Measurements from ENCODE around the gene ADAM12.

Gene ADAM12

DNA sequence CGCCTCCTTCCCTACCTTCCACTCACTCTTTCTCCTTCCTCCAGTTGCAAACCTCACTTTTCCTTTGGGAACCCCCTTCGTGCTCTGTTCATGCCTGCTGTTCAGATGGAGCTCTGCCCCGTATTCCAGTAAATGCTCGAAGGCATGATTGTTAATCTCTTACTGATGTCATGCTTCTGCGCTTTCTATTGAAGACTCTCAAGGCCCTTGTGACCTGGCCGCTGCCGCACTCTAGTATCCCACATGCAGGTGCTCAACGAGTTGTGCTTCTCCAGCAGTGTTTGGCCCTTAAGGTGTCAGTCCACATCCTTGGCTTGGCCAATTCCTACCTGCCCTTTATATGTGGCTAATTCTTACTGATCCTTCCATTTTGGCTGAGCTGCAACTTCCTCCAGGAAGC lies 158.6 kb downstream of the ADAM12 start:
- no peak for DNase-seq

GRCh38 chr10:126227762-126228134 lies 160.5 kb downstream of the ADAM12 start:
- no peak for DNase-seq

DNA sequence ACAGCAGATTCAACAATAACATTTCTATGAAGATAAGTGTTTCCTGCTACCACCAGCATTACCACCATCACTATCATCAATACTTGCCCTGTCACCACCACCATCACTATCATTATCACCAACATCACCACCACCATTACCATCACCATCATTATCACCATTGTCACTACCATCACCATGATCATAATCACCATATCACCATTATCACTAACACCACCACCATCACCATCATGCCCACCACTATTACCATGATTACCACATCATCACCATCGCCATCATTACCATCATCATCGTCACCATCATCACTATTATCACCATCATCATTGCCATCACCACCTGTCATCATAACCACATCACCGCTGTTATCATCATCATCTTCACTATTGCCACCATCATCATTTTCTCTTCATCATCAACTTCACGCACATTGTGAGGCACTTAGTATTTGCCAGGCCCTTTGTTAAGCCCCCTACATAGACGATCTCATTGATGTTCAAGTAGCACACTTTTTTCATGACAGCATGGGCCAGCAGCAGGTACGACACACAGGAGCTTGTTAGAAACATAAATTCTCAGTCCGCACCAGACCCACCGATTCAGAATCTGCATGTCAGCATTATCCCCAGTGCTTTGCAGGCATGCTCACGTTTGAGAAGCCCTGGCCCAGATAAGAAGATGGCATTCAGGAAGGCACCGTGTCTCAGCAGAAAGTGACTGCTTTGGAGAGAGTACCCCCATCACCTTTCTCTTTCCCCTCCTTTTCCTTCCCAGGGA lies 161.1 kb downstream of the ADAM12 start:
- DNase-seq, result no peak

DNA sequence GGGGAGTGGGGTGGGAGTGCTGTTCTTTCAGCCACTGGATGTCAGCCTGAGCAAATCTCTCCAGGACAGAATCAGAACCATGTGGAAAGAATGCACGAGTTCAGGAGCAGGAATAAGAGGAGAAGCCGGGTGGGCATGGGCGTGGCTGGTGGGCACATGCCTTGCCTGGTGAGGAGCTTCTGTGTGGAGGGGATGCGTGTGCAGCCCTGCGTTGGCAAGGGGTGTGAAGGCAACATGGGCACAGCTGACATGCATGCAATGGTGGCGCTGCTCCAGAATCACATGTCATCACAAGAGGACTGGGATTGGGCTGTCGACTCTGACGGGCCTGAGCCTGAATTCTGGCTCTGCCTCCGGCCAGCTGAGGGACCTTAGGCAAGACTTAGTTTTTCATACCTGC lies 162.1 kb downstream of the ADAM12 start:
- no peak for DNase-seq

DNA sequence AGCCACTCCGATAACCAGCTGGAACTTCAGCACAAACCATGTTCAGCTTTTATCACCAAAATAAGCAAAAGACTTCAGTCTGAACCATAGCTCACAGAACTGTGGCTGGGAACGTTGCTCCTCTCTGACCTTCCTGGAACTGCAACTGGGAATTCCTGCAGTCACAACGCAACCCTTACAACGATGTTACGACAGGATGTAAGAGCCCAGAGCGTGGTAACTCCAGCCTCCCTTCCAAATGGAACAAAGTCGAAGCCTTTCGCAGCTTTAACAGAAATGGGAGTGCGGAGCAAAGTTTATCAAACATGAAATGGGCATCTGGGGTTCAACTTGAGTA lies 162.6 kb downstream of the ADAM12 start:
- DNase-seq, result no peak

- DNase-seq, result no peak
Observed at GRCh38 chr10:126224967-126225671, 163.2 kb downstream of the ADAM12 start.

DNA sequence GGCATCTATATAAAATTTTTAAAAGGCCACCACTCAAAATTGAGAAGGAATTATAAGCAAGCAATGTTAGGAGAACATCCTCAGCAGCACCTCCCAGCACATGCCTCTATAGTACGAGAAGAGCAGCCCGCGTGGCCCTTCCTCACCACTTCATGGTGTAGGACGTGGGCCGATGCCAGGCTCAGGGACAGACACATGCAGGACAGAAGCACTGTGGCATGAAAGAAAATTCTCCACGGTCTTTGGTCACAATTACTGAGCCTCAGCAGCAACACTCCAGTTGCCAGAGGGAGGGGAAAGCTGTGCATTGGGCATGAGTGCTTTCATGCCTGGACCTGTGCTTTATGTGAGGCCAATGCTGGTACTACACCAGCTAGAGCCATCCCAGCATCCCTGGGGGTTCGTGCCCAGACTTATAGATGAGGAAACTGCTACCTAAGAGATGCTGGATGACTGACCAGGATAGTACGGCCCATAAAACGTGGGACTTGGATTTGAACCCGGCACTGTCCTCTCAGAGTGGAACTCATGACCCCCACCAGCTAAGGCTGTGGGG lies 164.7 kb downstream of the ADAM12 start:
- DNase-seq, result no peak

GRCh38 chr10:126222736-126223511 lies 165.4 kb downstream of the ADAM12 start:
- no peak for DNase-seq

- no peak for DNase-seq
Observed at GRCh38 chr10:126221874-126222273, 166.4 kb downstream of the ADAM12 start.

DNA sequence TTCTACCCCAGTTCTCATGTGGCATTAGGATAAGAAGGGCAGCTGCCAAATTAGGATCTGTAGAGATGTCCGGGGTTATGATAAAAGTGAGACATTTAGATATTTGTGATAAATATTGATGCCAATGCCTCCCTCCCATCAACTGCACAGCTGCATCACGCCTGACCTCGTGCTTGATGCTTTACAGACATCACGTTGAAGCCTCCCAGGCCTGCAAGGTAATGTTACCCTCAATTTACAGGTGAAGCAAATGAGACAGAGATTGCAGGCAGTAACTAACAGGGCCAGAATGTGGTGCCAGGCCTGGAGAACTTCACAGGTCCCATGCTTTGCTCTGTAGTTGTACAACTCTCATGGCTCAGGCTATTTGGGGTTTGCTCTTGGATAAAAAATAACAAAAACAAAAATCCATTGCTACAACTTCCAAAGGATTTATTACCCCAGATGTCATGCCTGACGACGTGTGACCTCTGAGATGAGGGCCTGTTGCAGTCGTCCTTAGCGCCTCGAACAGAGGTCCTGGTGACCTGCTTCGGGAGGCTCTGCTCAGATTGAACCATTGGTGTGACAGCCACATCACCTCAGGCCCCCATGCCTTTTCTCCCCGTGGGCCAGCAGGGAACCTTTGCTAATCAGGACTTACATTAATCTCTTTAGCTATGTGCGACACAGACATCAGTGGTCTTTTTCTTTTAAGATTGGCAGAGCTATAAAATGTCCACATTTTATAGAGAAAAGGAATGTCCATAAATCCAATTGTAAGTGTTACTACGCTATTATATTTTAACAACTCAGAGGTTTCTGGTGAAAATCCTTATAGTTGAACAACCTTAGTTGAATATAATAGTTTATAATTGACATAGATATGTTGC lies 169.3 kb downstream of the ADAM12 start:
- DNase-seq, result no peak

DNA sequence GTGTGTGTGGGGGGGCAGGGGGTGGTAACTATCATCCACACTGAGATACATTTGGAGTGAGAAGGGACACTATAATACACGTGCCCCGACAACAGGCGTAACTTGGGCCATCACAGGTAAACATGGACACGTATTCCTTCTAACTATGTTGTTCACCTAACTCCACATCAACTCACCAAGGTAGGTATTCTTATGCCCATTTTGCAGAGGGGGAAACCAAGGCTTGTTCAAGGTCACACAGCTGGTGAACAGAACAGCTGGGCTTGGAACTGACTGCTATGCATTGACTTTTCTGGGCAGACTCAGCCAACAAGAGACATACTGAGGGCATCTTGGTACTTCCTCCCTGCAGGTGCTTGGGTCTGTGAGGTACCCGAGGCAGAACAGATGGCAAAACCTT lies 170.1 kb downstream of the ADAM12 start:
- no peak for DNase-seq

DNA sequence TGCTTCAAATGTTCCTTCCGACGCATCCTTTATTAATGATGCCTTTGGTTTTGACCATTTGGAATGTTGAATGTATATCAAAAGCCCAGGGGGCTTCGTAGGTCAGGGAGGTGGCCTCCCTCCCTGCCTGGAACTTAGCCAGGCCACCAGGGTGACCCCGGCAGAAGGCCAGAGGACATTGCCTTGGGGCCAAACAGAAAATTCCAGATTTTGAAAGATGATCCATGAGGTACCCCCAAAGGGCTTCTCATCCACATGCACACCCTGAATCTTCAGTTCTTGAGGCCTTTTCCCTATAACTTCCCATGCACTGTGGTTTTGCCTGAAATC lies 171.7 kb downstream of the ADAM12 start:
- no peak for DNase-seq

DNA sequence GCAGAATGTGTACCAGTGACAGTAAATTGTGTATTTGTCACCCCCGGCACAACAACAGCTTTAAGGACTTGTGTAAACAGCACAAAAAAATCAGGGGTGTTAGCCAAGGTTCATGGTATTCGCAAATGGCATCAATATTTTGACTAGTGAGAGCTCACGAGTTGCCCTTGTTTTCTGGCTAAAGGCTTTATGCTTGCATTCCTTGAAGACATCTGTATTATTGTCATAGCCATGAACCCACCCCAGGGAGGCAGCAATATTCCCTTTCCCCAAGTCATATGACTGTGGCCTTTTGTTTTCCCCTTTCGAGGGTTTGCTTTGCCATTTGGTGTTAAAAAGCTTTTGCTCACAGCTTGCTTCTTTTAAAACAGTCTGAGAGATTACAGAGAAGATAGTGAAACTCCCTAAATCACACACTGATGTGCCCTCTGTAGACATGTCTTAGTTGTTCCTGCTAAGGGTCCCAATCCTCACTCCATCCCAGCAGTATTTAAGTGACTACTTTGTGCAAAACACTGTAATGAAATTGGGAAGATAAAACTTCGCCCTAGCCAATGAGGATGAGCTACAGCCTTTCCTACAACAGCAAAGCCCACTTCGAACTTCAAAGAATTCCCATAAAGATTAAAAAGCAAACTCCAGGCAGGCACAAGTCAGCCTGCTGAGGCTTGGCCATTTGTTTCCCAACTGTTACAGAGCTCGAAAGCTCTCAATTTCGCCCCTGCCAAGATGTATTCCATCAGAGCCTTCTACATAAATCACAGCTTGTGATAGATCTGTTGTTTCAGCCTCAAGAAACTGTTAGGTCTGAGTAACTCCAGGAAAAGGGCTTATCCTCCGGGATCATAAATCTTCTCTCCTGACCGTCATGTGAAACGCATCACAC lies 172.3 kb downstream of the ADAM12 start:
- DNase-seq, result no peak

GRCh38 chr10:126214679-126215078 lies 173.6 kb downstream of the ADAM12 start:
- no peak for DNase-seq

DNA sequence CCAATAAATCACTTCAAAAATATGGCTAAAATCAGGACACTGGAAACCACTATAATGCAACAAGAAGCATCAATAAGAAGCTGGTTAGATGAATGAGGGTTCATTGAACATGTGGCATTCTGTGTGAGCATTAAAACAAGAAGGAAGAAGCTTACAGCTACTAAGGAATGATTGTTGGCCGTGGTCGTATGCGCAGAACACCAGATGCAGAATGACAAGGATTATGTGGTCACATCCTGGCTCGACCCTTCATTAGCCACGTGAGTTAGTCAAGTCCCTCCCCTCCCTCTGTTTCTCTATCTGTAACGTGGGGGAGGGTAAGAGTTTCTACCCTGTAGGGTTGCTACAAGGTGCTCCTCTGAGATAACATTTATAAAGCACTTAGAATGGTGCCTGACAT lies 174.3 kb downstream of the ADAM12 start:
- no peak for DNase-seq

DNA sequence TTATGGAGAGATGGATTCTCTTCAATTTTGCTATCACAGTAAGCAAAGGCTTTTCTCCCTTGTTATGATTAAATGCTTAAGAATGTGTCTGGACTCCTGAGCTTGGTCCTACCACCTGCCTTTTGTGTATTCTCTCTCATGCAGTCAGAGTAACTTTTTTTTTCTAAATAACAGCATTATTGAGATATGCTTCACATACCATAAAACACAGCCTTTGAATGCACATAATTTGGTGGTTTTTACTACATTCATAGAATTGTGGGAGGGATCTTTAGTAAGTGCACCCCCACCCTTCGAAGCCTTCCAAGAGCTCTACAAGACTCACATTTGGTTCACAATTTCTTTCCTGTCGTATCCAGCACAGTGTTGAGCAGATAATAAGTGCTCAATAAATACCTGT lies 175.5 kb downstream of the ADAM12 start:
- DNase-seq, result no peak

- no peak for DNase-seq
Observed at GRCh38 chr10:126210051-126210651, 178.1 kb downstream of the ADAM12 start.

DNA sequence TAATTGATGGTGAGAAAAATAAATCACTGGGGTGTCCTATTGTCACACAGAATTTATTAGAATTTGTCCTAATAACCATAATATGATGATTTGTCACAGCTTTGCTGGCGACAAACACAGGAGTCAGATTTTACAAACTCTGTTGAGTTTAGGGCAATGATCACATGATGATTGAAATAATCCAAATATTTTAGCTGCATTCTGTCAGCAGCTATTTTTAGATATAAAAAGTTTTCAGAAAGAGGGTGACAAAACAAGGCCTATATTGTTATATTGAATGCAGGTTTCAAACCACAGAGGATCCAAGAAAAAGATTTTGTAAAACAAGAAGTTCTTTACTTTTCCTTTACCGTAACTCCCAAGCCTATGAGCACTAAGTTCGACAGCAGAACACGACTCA lies 178.8 kb downstream of the ADAM12 start:
- no peak for DNase-seq

DNA sequence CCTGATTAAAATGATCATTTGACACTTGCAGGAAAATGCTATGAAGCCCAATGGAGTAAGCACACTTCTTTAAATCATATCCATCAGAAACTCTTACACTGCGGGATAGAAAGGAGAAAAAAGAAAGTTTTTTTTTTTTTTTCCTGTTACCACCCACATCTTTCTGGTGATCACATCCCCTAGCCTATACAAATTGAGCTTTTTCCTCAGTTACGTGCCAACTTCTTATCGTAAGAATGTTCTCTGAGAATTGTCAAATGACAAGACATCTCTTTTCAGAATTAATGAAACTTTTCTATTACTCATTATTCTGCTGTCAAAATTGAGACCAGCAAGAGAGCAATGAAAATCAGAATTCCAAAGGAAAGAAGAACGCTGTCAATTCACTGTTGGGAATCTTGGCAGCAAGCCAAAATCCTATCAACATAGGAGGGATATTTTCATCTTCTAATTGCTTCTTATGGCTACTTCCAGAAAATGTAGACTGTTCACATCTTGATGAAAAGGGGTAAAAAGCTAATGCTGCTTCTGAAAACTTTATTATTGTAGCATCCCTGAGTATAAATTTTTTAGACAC lies 179.5 kb downstream of the ADAM12 start:
- DNase-seq, result peak; percentile 8

- no peak for DNase-seq
Observed at GRCh38 chr10:126207851-126208250, 180.4 kb downstream of the ADAM12 start.

GRCh38 chr10:126207313-126207771 lies 180.9 kb downstream of the ADAM12 start:
- DNase-seq, result no peak
